ENCODE results near the gene ATP13A5.

Gene ATP13A5

GRCh38 chr3:193344486-193344885, 34.1 kb downstream of the ATP13A5 start:
- no peak for DNase-seq

- DNase-seq, result no peak
These were observed 34.8 kb downstream of the ATP13A5 start for GRCh38 chr3:193343726-193344222.

GRCh38 chr3:193342551-193342950, 36.0 kb downstream of the ATP13A5 start:
- DNase-seq, result no peak

DNA sequence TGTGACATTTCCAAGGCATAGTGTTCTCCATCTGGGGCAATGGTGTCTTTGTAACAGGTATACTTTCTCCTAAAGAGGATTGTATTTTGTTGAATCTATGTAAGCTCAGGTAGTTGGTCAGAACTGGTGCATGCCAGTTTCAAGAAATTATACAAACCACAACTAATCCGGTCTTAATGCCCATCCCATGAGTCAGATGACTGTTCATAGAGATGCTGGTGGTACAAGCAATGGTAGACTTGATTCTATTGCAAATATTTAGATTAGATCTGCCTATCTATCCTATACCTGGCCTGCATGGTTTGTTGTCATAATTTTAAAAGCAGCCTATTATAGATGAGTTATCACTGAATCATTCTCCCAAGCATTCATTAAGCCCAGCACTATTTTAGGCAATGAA, 43.5 kb downstream of the ATP13A5 start:
- DNase-seq, result no peak

DNA sequence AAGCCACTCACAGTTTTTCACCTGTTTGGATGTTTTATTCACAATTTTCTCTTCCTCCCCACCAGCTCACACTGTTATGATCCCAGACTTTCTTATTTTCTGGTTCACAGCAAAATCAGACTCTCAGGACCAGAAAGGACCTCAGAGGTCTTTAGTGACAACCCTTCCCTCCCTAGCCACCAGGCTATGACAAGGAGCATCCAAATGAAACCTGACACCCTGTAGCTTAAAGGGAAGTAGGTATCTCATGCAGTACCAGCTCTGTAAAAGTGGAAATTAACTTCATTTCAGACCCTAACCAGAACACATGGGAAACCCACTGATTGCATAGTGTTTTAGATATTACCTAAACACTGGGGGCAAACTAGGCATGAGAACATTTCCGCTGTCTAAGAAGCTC, 45.3 kb downstream of the ATP13A5 start:
- DNase-seq, result no peak

- no peak for DNase-seq
These were observed 47.9 kb downstream of the ATP13A5 start for GRCh38 chr3:193330555-193331204.

DNA sequence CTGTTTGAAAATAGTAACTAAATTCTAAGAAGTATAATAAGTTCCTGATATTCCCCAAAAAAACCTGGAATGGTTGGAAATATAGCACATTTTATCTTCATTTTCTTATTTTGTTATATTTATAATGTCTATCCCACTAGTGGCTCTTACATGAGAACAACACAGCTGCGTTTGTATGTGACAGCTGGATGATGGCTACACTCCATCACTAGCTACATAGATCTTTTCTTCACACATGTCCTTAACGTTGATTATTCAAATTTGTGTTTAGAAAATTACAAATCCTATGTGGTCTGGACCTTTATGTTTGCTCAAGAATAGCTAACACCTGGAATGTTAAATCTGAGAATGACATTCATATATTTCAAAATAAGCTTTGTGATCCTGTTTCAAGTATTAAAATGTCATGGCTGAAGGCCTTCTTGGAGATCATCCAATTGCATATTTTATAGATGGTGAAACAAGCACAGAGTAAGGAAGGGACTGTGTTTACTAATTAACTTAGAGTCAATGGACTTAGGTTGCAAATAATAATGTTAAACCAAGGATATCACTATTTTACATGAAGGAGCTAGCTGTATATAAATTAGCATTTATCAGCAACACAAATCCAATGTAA, 60.8 kb downstream of the ATP13A5 start:
- DNase-seq, result no peak

GRCh38 chr3:193314161-193314560, 64.4 kb downstream of the ATP13A5 start:
- no peak for DNase-seq

DNA sequence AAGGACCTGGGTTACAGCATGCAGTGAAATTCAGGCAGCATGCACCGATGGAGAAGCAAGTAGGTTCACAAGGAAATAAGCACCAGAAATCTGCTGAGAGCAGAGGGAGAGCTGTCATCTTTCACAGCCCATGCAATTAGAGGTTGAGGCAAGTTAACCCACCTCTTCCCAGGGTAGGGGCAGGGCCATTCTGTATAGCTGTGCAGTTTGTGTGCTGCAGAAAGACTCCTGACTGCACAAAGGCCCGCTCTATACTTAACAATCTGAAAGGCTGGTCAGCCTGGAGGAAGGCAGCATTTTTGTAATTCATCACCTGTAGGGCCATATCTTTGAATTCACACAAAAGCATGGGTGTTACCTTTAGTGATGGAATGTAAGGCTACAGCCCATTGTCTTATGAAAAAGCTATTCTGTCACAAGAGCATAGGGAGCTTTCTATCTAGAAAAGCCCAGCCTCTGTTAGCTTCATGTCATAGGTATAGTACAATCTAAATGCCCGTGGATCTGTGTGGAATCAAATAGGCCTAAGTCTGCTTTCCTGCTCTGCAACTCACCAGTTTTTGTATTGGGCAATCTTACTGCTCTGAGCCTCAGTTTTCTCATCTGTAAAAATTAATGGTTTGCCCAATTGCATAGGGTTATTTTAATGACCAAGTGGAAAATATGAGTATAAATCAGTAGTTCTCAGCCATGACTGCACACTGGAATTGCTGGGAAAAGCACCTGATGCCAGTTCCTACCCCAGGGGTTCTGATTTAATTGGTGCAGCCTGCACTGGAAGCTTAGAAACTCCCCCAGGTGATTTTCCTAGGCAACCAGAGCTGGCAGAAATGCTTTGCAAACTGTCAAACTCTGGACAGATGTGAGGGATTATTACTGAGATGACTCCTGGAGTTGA, 65.2 kb downstream of the ATP13A5 start:
- DNase-seq, result no peak

DNA sequence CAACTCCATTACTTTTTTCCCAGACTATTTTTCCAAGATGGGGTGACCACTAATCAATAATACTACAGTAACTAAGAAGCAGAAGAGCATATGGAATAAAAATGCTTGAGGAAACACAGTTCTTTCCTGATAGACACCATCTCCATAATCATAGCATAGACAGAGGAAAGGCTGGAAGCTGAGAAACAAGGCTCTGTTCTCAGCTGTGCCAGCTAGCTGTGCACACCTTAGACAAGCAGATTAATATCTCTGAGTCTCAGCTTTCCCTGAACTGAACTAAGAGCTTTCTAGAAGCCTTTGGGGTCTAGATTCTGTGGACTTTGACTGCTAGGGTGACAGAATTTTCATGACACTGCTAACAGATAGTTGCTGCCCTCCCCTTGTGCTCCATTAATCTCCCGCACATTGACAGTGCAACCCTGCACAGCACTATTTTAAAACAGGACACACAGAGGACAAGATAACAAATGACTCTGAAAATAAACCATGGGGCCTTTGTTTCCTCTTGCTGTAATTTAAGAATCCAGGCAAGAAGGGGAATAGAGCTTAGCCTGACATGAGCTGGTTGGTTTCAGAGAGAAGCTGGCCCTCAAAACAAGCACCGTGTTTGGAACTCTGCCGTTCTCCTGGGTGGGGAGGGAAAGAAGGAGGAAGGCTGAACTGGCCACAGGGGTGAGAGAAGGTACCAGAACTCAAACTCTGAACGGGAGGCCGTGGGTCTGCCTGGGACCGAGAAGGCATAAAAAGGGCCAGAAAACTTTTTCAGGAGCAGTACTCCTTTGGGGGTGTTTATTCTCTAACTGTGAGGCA, 67.4 kb downstream of the ATP13A5 start:
- DNase-seq, result no peak

DNA sequence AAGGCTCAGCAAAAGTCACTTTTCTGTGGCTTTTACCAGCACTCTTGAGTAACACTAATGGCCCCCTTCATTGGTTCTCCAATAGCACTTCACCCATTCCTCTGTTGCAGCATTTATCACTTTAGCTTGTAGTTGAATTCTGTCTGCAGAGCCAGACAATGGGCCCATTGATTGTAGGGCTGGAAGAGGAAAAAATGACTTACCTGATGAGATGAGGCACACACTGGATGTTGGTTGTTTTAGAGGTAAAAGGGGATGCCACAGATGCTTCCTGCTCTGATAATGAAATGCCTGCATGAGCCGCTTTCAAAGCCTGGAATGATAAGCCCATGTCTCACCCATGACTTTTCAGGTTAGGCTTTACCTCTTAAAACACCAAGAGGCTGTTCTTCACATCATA, 73.2 kb downstream of the ATP13A5 start:
- no peak for DNase-seq

DNA sequence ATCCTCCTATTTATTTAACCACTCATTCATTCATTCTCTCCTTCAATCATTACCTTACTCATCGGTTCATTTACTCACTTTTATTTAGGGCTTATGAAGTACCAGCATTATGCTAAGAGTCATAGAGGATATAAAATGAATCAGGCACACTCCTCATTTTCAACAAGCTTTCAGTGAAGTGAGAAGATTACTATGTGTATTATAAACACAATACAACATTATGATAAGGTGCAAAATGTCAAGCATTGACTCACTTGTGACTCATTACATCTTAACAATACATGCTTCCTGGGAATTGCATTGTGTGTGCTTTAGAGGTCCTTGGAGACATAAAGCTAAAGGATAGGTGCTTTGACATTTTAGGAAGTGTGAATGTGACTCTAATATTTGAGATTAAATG, 77.1 kb downstream of the ATP13A5 start:
- DNase-seq, result no peak

GRCh38 chr3:193297421-193297820, 81.1 kb downstream of the ATP13A5 start:
- no peak for DNase-seq

- no peak for DNase-seq
These were observed 82.6 kb downstream of the ATP13A5 start for GRCh38 chr3:193295985-193296384.

GRCh38 chr3:193292386-193292785, 86.2 kb downstream of the ATP13A5 start:
- DNase-seq, result no peak

DNA sequence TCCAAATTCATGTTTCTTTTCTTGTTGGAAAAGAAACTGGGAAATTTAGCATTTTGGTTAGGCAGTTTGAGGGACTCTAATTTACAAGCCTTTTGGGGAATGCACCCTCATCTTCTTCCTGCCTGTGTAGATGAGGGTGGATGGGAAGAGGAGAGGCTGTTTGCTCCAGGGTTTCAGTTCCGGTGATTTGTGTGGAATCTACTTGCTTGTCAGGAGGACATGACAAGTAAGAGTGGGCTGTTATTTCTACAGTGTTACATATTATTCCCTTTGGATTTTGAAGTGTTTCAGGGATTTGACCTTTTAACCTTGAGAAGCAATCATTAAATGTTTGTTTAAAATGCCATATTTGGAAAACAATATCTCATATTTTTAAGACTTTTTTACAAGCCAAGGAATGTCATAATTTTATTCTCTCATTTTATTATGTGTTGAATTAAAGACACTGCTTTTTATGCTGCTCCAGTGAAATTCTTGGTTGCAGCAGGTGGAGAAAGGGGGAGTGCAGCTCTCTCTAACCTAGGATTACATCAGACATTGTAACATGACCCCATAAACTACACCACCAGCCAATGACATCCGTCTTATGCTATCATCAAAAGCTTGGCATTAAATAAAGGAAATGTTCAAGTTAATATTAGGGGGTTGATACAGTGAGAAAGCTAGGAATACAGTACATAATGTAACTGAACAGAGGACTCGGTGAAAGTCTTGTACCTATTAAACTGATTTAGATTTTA, 107.3 kb downstream of the ATP13A5 start:
- no peak for DNase-seq

DNA sequence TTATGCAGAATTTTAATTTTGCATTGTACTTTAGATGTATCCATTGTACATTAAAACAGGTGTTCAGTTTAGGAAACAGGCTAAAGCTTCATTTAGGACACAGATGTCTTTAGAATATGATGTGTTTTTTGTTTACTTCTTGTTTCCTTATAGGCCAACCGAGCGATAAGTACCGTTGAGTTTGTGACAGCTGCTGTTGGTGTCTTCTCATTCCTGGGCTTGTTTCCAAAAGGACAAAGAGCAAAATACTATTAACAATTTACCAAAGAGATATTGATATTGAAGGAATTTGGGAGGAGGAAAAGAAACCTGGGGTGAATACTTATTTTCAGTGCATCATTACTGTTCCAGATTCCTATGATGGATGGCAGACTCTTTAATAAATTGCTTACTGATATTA, 108.1 kb downstream of the ATP13A5 start:
- DNase-seq, result no peak

- no peak for DNase-seq
These were observed 109.1 kb downstream of the ATP13A5 start for GRCh38 chr3:193269343-193270028.

DNA sequence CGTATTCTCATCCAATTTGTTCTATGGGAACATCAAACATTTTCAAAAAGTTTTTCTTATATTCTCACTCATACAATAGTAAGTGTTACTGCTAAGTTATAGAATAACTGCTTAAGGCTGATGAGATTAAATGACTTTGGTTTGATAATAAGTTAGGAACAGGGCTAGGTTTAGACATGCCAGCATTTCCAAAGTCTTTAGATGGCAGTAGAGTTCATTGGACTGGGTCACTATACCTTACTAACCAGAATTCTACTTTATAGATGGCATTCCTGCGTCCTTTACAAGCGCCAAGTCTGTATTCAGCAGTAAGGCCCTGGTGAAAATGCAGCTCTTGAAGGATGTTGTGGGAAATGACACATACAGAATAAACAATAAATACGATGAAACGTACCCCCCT, 115.8 kb downstream of the ATP13A5 start:
- no peak for DNase-seq

- DNase-seq, result no peak
These were observed 116.6 kb downstream of the ATP13A5 start for GRCh38 chr3:193261970-193262369.

- DNase-seq, result no peak
These were observed 124.4 kb downstream of the ATP13A5 start for GRCh38 chr3:193253986-193254660.

Measured in MV-4-11 (cell line).